GM18868 (cell line): ENCODE data around the gene G6PC3.
A peak's percentile ranks its signal among the peaks of the same experiment; 100 is the strongest.

Source experiments
- ATAC-seq: cut with Tn5 transposase; IDR thresholded peaks from one replicate; pipeline ENCODE4 v1.9.1; 2021; ENCODE audit warnings: mild to moderate bottlenecking, moderate library complexity; ENCODE audit not compliant: unreplicated experiment

The G6PC3 gene

GRCh38 chr17:44121997-44122815 is 51.7 kb downstream of the G6PC3 start:
- ATAC-seq, result no peak

- ATAC-seq, result peak; percentile 16
These were observed 52.4 kb downstream of the G6PC3 start for GRCh38 chr17:44122816-44123355.

DNA sequence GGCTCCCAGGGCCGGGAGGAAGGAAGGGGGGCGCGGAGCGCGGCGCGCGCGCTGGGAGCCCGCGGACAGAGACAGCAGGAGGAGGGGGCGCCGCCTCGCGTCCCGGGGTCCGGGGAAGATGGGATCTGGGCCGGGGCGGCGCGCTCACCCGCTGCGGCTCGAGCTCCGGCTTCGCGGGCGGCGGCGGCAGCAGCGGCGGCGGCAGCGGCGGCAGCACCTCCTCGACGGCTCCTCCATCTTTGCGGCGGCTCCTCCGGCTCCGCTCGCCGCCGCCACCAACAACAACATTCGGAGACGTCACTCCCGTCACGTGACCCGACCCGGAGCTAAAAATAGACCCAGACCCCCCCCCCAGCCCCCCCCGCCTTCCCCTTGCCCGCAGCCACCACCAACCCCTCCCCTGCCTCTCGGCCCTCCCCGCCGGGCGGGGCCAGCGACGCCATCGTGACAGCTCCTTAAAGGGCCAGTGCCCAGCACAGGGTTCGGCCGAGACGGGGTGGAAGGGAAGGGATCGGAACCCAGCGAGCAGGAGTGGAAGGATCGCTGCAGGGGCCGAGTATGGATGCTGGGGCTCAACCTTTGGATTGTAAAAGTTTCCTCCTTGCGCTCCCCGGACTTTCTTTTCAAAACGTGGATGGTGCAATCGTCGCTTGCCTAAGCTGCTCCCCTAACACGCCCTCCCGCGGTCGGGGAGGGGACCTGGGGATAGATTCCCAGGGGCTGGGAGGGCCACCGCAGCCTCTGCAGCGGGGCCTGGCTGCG is 53.0 kb downstream of the G6PC3 start, which contains the start of gene HDAC5:
Gene HDAC5, minus strand, starts transcription at position 286 of the 762 bp plus-strand sequence. CDS start 6,126 bp downstream, outside the sequence.
- peak; percentile 84 for ATAC-seq

- ATAC-seq, result no peak
These were observed 53.5 kb downstream of the G6PC3 start for GRCh38 chr17:44124118-44124438.
